CD4-positive, alpha-beta T cell treated with Interleukin-1 beta for 1 hour (primary cell): ENCODE data around the gene FNBP1L.

Source experiments
- DNase-seq, 2 donors: peaks; one replicate each; pipeline ENCODE4 v3.0.0-alpha.2; 2020 to 2022

Gene FNBP1L

DNA sequence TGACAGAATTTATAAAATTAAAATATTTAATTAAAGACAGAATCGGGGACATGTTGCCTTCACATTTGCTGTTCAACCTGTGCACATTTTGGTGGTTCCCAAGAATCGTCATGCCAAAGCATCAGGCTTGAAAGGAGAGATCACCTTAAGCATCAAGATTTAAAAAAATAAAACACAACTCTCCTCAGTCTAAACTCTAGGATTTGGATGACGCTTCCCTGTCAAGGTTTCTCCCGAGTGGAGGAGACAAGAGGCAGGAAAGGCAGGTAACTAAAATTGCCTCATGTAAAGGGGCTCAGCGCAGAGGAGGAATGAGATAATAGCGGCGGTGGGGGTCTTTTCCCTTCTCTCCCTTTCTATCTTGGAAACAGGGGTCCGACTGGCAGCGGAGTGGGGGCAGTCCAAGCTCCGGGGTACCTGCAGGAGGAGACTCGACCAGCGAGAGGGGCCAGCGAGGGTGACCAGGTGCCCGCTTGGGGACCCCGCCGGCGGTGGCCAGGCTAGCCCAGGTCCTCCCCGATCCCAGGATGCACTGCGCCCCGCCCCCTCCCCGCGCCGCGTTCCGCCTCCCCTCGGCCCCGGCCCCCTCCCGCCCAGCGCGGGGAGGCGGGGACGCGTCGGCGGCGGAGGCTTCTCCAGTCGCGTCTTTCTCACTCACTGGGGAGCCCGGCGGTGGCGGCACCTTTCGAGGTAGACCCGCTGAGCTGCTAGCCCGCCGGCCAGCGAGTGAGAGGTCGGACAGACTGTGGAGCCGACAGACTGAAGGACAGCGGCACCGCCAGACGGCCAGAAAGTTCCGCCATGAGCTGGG, at the start of gene FNBP1L:
TSS of gene FNBP1L (plus strand) at position 638 of the 811 bp plus-strand sequence. CDS start at position 802, 164 bp downstream.
- DNase-seq: peak; percentile 47 to 58

DNA sequence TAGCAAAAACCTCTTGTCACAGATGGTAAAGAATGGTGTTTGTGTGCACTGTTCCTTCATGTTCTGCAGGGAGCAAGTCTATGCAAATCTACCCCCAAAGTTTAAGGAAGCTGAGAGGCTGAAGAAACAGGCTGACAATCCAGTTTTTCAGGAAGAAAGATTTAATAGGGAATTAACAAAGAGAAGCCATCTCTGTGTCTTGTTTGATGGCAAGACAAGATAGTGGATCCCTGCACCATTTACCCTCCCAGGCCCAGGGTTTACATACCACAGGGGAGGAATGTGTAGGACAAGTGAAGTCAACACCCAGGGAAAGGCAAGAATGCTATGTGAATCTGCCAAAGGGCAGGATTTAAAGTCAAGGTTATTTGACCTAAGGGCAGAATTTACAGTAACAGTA, 48.1 kb upstream of the FNBP1L start:
- no peak for DNase-seq

DNA sequence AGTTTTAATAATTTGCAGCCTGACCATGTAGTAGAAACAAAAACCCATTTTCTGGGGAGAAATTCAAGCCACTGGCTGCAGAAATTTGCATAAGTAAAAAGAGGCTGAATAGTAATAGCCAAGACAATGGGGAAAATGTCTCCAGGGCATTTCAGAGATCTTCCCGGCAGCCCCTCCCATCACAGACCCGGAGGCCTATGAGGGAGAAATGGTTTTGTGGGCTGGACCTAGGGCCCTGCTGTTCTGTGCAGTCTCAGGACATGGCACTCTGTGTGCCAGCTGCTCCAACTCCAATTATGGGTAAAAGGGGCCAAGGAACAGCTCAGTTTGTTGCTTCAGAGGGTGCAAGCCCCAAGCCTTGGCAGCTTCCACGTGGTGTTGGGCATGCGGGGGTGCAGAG, 39.7 kb upstream of the FNBP1L start:
- DNase-seq: no peak

DNA sequence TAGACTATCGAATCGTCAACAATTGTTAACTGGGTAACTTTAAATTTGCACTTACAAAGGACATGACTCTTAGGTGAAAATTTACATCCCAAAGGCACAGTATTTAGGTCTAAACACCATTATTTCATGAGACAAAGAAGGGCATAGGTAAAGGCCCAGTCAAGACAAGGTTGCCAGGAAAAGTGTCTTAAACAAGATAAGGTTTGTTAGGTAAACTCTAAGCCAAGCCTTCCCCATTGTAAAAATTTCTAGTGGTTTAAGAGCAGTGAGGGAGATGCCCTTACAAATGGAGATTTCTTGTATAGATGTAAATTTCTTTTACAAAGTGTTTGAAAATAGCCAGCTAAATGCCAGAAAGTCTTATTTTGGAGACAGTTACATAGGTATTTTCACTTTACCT, 36.9 kb upstream of the FNBP1L start:
- no peak for DNase-seq

DNA sequence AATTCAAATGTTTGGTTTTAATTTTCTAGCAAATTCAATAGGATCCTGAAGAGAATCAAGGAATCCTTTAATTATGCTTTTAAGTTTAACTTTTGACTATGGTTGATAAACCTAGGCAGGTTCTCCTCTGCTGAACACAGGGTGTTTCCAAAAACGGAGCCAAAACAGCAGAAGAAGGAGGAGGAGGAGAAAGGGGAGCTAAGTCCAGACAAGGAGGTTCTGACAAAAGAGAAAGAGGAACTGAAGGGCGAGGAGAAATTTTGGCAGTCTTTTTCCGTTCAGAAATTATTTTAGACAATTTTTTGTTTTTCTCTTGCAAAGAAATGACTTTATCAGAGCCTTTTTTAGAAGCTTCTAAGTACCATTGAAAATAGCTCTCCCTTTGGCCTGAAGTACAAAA, 33.2 kb upstream of the FNBP1L start:
- no peak for DNase-seq

DNA sequence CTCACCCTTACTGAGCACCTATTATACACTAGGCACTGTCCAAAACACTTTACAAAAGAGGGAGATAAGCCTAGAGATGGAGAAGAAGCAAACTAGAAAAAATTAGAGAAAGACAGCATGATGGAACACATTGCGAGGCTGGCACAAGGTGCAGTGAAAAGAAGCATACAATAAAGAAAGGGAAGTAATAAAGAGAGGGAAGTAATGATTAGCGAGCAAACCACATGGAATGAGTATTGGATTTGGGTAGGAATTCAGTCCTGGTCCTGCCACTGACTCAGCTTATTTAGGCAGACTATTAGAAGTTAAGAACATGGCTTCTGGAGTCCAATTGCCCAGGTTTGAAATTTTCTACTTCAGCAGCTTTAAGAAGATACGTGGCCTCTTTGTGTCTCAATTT, 32.6 kb upstream of the FNBP1L start:
- DNase-seq: no peak

DNA sequence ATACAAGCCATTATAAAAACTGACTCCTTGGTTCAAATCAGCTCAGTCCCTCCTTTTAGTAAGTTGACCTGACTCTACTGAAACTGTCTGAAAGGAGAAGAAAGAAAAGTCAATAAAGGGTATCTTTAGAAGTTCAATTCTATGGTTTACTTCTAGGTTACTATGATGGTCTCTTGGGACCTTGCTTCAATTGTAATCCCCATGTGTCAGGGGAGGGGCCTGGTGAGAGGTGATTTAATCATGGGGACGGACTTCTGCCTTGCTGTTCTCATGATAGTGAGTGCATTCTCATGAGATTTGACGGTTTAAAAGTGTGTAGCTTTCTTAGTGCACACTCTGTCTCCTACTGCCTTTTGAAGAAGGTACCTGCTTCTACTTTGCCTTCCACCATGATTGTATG, 31.7 kb upstream of the FNBP1L start:
- no peak for DNase-seq

DNA sequence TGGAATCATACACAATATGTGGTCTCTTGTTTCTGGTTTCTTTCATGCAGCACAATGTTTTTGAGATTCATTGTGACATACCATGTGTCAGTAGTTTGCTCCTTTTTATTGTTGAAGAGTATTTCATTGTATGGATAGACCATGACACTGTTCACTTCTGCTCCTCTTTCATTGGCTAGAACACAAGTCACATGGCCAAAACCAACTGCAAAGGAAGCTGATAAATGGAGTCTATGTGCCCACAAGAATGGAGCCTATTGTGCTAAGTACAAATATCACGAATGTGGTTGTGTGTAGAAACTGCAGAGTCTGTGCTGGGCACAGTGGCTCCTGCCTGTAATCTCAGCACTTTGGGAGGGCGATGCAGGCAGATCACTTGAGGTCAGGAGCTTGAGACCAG, 28.6 kb upstream of the FNBP1L start:
- no peak for DNase-seq

DNA sequence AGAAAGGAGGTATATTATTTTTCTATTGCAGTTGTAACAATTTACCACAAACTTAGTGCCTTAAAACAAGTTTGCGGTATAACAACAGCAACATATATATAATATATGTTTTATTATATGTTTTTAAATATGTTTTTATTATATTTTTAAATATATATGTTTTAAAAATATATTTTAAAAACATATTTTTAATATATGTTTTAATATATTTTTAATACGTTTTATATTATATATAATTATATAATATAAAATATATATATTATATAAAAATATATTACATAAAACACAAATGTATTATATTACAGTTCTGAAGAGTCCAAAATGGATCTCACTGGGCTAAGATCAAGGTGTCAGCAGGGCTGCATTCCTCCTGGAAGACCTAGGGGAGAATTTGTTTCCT, 27.5 kb upstream of the FNBP1L start:
- no peak for DNase-seq

DNA sequence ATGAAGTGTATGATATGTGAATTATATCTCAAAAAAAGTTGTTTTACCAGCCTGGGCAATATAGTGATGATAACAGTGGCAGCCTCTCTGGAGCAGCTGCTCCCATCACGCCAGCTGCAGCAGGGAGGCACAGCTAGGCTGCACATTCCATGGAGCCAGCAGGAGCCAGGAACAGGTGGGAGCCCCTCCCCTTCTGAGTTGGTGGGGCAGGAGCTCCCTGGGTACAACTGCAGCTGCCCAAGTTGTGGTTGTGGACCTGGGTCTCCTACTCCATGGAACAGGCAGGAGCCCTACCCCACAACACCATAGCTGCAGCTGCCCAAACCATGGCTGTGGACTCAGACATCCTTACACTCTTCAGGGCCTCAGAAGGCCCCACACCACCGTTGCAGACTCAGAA, 21.7 kb upstream of the FNBP1L start:
- no peak for DNase-seq

DNA sequence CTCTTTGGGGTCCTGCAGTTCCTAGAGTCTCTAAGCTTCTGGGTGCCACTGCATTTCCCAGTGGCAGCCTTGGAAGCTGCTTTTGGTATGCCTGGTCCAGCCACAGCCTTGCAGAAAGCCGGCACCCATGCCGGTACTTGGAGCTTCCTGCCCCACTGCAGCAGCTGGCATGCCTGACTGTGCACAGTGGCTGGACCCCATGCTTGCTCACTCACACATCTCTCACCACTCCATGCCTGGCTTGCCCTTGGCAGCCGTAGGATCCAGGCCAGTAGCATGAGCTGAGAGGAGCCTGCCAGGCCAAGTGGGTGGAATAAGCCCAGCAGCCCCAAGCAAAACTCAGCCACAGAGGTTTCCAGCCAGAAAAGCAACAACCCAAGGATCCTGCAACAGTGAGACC, 20.3 kb upstream of the FNBP1L start:
- DNase-seq: no peak

DNA sequence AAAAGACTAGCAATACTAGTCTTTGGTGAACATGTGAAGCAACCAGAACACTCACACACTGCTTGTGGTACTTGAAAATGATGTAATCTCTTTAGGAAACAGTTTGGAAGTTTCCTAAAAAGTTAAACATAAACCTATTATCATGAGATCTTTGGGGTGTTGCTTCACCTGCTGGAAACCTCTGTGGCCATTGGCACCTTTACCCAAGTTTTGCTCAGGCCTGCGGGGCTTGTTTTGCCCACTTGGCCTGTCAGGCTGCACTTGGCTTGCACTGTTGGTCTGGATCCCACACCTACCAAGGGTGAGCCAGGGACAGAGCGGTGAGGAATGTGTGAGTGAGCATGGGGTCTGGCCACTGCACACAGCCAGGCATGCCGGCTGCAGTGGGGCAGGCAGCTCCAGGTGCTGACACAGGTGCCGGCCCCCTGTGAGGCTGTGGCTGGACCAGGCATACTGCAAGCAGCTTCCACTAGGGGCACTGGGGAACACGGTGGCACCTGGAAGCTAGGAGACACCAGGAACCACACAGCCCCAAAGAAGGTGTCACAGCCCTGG, 14.4 kb upstream of the FNBP1L start:
- no peak for DNase-seq

DNA sequence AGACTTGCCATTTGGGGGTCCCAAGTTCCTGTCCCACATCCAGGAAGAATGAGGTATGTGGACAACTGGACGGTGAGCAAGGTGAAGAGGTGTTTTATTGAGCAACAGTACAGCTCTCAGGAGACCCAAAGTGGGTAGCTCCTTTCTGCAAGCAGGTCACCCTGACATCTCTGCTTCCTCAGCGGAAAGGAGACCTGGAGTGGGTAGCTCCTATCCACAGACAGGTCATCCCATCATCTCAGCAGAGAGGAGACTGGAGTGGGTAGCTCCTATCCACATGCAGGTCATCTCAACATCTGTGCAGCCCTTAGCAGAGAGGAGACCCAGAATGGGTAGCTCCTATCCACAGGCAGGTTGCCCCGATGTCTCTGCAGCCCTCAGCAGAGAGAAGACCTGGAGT, 13.8 kb upstream of the FNBP1L start:
- no peak for DNase-seq

DNA sequence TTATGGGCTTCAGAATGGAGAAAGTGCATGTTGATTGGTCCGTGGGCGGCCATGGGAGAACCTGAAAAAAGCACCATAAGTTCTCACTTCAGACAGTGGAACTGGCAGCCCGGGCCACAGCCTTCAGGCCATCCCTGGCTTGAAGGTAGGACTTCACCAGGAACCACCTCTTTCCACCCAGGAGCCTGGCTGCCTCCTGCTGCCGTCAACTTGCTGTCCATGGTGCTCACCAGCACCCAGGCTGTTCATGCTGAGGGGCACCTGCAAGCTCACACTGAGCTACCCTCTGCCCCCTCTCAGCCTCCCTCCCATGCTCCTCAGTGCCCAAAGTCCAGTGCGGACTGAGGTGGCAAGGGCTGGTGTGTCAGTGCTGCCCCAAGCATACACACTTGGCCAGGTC, 12.9 kb upstream of the FNBP1L start:
- DNase-seq: no peak

DNA sequence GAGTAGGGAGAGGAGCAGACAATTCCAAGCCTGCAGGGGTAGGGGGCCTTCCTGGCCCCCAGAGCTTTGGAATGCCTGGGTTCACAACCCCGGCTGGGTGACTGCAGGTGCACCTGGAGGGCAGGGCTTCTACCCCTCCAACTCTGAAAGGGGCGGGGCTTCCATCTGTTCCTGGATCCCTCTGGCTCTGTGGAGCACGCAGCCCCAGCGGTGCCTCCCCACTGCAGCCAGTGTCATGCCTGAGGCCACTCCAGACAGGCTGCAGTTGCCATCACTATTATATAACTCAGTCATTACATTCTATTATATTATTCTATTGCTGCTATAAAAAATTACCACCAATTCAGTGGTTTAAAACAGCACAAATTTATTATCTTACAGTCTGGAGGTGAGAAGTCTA, 12.5 kb upstream of the FNBP1L start:
- no peak for DNase-seq

DNA sequence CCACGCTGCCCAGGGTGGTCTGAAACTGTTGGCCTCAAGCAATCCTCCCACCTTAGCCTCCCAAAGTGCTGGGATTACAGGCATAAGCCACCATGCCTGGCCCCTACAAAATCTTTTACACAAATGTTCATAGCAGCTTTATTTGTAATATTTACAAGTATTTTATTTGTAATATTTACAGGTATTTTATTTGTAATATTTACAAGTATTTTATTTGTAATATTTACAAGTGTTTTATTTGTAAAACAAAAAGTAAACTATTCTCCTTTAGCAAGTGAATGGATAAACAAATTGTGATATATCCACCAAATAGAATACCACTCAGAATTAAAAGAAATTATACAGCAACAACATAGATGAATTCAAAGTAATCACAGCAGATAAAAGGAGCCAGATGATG, 11.4 kb upstream of the FNBP1L start:
- no peak for DNase-seq

DNA sequence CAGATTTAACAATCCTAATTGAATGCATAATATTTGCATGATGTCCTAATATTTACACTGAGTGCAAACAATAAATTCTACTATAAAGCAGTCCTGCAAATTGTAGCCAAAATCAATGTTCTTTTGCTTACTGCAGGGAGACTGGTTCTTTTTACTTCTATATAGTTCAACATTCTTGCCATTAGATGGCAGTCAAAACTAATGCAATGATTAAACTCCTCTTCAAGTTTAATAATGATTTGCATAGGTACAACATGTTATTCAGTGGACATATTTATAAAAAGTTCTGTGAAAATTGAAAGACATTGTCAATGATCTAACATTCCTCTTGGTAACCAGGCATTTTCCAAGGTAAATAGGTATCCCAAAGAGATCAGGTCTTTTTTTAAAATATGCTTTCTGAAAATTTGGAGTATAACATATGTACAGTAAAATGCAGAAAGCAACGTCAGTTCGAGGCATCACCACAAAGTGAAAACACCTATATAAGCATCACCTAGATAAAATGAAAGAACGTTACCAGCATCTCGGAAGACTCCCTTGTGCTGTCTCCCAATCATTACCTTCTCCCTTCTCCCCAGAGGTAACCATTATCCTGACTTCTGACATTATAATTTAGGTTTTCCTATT, 9.8 kb upstream of the FNBP1L start:
- peak in 1 of 2 donors; percentile 43 for DNase-seq

DNA sequence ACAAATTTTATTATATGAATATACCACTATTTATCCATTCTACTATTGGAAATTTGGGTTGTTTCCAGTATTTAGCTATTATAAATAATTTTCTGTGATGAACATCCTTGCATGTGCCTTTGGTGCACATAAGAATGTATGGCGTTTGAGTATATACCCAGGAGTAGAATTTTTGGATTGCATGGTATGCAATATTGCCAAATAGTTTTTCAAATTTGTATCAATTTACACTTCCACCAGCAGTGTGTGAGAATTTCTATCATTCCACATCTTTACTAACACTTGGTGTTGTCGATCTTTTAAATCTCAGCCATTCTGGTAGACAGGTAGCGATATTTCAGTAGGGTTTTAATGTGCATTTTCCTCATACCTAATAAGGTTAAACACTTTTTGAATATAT, 9.2 kb upstream of the FNBP1L start:
- no peak for DNase-seq

DNA sequence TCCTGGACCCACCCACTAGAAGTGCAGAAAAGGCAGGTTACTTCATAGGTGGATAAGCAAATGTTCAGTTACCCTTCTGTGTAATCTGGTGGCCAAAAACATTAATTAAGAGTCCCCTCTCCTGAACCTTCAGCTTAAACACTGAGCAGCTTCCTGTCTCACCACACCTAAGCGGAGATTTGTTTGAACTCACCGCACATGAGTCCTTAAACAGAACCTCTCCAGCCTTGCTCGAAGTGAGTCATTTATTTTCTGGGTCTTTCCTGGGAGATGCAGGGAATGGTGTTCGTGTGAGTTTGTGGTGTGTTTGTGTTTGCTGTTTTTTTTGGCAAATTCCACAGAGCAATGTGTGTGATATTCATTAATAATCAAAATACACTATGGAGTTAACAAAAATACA, 7.6 kb upstream of the FNBP1L start:
- DNase-seq: no peak

DNA sequence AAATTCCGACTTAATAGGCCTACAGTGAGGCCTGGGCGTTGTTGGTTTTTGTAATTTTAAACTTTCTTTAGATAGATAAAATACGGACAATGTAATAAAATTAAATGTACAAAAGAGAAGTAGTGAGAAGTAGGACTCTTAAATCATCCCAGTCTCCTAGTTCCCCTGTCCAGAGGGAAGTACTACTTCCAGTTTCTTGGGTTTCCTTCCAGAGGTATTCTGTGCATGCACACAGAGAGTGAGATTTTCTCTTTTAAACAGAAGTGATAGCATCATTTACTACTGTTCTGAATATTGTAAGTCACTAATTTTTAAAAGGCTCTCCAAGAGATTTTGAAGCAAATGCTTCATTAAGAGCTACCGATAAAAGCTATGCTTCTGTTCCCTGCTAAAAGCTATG, 7.2 kb upstream of the FNBP1L start:
- DNase-seq: no peak

DNA sequence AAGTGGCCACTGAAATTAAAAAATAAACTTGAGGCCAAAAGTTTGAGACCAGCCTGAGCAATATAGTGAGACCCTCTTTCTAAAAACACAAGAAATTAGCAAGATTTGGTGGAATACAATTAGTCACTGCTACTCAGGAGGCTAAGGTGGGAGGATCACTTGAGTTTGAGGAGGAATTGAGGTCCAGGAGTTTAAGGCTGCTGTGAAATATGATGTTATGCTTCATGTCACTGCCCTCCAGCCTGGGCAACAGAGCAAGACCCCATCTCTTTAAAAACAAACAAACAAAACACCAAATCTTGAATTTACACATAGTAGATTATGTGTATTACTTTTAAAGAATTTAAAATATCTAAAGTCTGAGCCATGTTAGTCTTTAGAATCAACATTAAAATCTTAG, 6.3 kb upstream of the FNBP1L start:
- DNase-seq: no peak

DNA sequence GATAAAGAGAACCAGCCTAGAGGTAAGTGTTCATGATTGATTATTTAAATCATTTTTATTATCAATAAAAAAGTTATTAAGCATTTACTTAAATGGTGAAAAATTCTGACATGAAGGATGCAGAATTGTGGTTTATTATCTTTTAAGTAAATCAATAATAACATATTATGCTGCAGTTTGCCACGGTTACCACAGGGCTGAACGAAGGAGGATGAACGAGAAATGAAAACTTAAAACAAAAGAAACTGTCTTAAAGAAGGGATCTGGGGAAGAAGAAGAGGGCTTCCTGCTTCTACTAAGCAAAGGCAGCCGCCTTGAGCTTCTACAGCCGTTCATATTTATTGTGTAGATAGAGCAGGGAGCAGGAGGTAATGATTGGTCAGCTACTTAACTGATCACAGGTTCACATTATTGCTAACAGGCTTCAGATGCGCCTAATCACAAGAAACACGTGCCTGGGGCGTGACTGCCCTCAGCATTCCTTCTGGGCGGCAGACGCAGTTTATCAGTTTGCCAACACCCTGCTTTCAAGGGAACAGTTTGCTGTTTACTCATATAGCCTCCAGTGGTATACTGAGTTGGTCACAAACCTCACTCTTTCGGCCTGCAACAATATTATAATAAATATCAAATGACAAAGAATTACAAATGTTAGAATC, 5.8 kb upstream of the FNBP1L start:
- no peak for DNase-seq

DNA sequence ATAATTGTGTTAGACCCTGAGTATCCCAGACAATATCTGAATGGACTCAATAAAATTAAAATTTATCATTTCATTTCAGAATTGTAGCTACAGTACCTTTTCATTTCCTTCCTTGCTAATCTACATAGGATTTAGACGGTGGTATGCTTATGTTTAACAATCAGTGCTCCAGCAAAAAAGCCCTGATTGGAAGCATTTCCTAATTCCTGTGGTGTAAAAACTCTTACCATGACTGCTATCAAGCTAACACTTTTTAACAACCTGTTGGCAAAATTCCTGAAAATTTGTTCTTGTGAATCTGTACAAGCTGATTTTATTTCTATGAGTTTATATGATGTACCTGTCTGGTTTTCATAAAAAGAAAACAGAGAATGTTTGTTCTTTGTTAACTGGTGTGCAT, 5.2 kb upstream of the FNBP1L start:
- no peak for DNase-seq

DNA sequence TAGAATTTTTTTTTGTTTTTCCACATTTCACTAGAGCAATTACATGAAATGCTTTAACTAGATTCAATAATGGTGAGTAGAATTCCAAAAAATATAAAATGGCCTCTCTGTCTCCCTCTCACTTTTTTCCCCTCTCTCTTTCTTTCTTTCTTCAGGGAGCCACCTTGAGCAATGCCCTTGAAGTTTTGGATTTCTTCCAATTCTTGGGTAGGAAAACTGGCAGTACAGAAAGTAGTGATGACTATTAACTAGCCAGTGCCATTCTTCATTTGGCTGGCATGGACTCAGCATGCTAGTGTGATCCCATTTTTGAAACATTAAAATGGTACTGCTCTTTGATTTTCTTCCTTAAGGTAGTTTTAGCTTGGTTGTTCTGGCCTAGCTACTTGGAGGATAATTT, 4.5 kb upstream of the FNBP1L start:
- no peak for DNase-seq
